HG02610 (cell line): Measurements from ENCODE around the gene IZUMO4.

Experiments
- ATAC-seq: cut with Tn5 transposase; IDR thresholded peaks from one replicate; pipeline ENCODE4 v1.9.1; 2021; ENCODE audit warnings: mild to moderate bottlenecking, moderate library complexity; ENCODE audit not compliant: unreplicated experiment

IZUMO4 gene

DNA sequence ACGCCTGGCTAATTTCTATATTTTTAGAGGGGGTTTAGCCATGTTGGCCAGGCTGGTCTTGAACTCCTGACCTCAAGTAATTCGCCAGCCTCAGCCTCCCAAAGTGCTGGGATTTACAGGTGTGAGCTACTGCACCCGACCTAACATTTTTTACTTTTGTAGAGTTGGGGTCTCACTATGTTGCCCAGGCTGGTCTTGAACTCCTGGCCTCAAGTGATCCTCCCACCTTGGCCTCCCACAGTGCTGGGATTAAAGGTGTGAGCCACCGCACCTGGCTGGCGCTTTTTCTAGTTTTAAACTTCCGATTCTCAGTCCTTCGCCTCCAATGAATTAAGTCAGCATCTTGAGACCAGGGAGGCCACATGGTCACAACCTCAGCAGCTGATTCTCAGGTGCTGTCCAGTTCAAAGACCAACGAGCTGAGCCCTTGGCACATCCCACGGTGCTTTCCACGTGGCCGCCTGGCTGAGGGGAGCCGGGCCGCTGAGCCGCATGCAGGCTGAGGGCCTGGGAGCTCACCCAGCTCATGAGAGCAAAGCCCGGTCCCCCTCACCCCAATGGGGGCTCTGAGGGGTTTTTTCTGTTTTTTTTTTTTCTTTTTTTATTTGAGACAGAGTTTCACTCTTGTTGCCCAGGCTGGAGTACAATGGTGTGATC is 45.6 kb downstream of the IZUMO4 start:
- no peak for ATAC-seq

DNA sequence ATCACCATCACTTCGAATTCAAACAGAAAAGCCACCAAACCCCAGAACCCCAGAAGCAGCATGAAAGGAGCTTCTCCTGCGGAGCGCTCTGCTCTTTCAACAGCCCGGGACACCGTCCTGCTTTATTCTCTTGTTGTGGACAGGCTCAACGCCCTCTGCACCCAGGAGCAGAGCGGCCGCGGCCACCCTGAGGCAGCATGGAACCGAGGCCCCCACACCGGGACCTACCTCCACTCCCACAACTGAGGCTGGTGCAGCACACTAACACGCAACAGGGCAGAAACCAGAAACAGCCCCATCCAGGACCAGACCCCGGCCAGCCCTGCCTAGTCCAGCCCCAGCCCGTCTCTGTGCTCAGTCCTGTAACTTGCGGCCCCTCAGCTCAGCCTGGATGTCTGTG is 47.5 kb downstream of the IZUMO4 start:
- no peak for ATAC-seq

DNA sequence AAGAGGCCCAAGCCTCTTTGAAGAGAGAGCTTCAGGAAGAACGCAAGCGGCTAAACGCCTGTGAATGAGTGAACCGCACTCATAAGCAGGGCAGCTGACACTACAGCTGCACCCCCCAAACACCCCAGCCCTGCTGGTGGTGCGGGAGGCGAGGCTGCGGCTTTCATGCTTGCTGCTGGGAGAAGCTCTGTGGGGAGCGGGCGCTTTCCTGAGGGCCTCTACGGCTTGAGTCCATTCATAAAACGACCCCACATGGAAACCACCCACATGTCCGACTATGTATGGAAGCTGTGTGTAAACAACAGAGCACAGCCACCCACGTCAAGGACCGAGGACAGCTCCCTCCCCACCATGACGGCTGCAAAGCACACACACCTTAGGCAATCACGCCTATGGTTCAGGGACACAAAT is 49.1 kb downstream of the IZUMO4 start:
- no peak for ATAC-seq

DNA sequence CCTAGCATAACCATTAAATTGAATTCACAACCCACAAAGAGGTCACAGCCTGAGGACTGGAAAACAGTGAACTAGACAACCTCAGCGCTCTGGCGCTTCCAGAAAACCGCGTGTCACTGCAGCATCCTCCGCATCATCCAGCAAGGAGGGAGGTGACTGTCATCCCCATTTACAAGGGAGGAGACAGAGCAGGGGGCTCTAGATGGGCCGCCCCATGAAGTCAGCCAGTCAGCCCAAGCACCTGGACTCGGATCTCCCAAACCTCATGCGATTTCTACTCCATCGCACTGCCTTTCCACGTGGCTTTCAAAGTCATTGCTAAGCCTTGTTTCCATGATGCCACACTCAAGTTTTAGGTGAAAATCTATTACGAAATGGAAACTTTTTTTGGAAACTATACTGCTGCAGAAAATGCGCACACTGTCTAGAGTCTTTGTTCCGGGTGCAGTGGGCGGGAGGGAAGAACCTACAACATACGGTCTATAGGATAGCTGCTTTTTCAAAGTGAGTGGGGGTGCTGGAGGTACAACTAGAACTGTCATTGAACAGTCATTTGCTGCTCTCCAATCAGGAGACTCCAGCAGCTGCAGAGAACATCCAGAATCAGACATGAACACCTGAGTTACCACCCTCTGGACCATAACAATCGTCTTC is 51.9 kb downstream of the IZUMO4 start:
- no peak for ATAC-seq
